ENCODE data around the gene RAD52.

- TF ChIP-seq CTCF (optimal IDR thresholded peaks at IDR 0.05 in 1 of 3, IDR thresholded peaks at IDR 0.05 in 1 of 3, conservative IDR thresholded peaks at IDR 0.05 in 1 of 3; ENCODE audit: extremely low read depth in 1 of 3, insufficient read depth in 2 of 3, low read length in 3 of 3), result no peak
- no peak for TF ChIP-seq EZH2 (IDR thresholded peaks at IDR 0.05; ENCODE audit: low read length)
These were observed 39.6 kb downstream of the RAD52 start for GRCh38 chr12:909861-910260.
